ENCODE measurements around the gene NAT8. TPM values are rescaled to one million over a fixed set of nuclear protein-coding genes. Genes with fewer than 3 reads are reported as not detected.
"Not testable (repeated sequence)": the region's sequence is repeated elsewhere in the genome, so short reads cannot be mapped to it uniquely, and the experiment has no call there.

NAT8 gene
- total RNA-seq, 1 donor from 2014 or later = not detected

GRCh38 chr2:73651591-73652230 is 9.5 kb upstream of the NAT8 start:
- FAIRE-seq (no peak), DNase-seq (ENCODE audit: low read depth) (no peak)
- Histone ChIP-seq H3K27me3 (ENCODE audit: control insufficient read depth, insufficient read depth, low read length) (no peaks in the 10 kb centered on the region), H3K4me3 (ENCODE audit: low read depth, low read length) (no peak overlapping the region), H3K36me3 (ENCODE audit: control insufficient read depth, insufficient read depth, low read length) (no peaks in the 10 kb centered on the region)
- TF ChIP-seq CTCF (IDR thresholded peaks at IDR 0.05; ENCODE audit: insufficient read depth, low read length, severe bottlenecking) = no peak

- not testable (repeated sequence) for H3K4me3 ChIP-seq (ENCODE audit: low read depth, low read length)
These were observed 5.5 kb upstream of the NAT8 start for GRCh38 chr2:73647690-73648089.

GRCh38 chr2:73641767-73642062 is 507 bp downstream of the NAT8 start:
- no peak for FAIRE-seq
- no peak for TF ChIP-seq CTCF (IDR thresholded peaks at IDR 0.05; ENCODE audit: insufficient read depth, low read length, severe bottlenecking)
- DNase-seq (ENCODE audit: low read depth) = no peak
- no peak overlapping the region for H3K4me3 ChIP-seq (ENCODE audit: low read depth, low read length)
- no peaks in the 10 kb centered on the region for H3K27me3 ChIP-seq (ENCODE audit: control insufficient read depth, insufficient read depth, low read length)
- H3K36me3 ChIP-seq (ENCODE audit: control insufficient read depth, insufficient read depth, low read length) = no peaks in the 10 kb centered on the region

More at GRCh38 chr2:73647690-73648089, 5.5 kb upstream of the NAT8 start:
- not testable (repeated sequence) for H3K36me3 ChIP-seq (ENCODE audit: control insufficient read depth, insufficient read depth, low read length); H3K27me3 ChIP-seq (ENCODE audit: control insufficient read depth, insufficient read depth, low read length); FAIRE-seq; DNase-seq (ENCODE audit: low read depth)

- no peak for TF ChIP-seq CTCF (IDR thresholded peaks at IDR 0.05; ENCODE audit: insufficient read depth, low read length, severe bottlenecking)
- DNase-seq (ENCODE audit: low read depth) (no peak), FAIRE-seq (no peak)
- no peaks in the 10 kb centered on the region for H3K27me3 ChIP-seq (ENCODE audit: control insufficient read depth, insufficient read depth, low read length)
- H3K36me3 ChIP-seq (ENCODE audit: control insufficient read depth, insufficient read depth, low read length) = no peaks in the 10 kb centered on the region
- H3K4me3 ChIP-seq (ENCODE audit: low read depth, low read length) = no peak overlapping the region
These were observed 1.1 kb downstream of the NAT8 start for GRCh38 chr2:73640946-73641766.

GRCh38 chr2:73640511-73640911 is 1.7 kb downstream of the NAT8 start:
- DNase-seq (ENCODE audit: low read depth) (peak; percentile 29), FAIRE-seq (no peak)
- no peak for TF ChIP-seq CTCF (IDR thresholded peaks at IDR 0.05; ENCODE audit: insufficient read depth, low read length, severe bottlenecking)
- Histone ChIP-seq H3K27me3 (ENCODE audit: control insufficient read depth, insufficient read depth, low read length) (no peaks in the 10 kb centered on the region), H3K4me3 (ENCODE audit: low read depth, low read length) (no peak overlapping the region), H3K36me3 (ENCODE audit: control insufficient read depth, insufficient read depth, low read length) (no peaks in the 10 kb centered on the region)

- DNase-seq (ENCODE audit: low read depth) = no peak
- no peak for TF ChIP-seq CTCF (IDR thresholded peaks at IDR 0.05; ENCODE audit: insufficient read depth, low read length, severe bottlenecking)
- no peak for FAIRE-seq
- no peaks in the 10 kb centered on the region for H3K27me3 ChIP-seq (ENCODE audit: control insufficient read depth, insufficient read depth, low read length)
- no peak overlapping the region for H3K4me3 ChIP-seq (ENCODE audit: low read depth, low read length)
- no peaks in the 10 kb centered on the region for H3K36me3 ChIP-seq (ENCODE audit: control insufficient read depth, insufficient read depth, low read length)
These were observed 3.8 kb downstream of the NAT8 start for GRCh38 chr2:73638429-73638828.

GRCh38 chr2:73636977-73637376 is 5.2 kb downstream of the NAT8 start:
- DNase-seq (ENCODE audit: low read depth); H3K36me3 ChIP-seq (ENCODE audit: control insufficient read depth, insufficient read depth, low read length); H3K27me3 ChIP-seq (ENCODE audit: control insufficient read depth, insufficient read depth, low read length); FAIRE-seq; H3K4me3 ChIP-seq (ENCODE audit: low read depth, low read length): not testable (repeated sequence)

Data from bronchial epithelial cell (primary cell).